HCT116 (cell line): ENCODE data around the gene HEXB. TPM values are rescaled to one million over a fixed set of nuclear protein-coding genes. Genes with fewer than 3 reads are reported as not detected.

ENCODE experiments used
- ATAC-seq: fragments of 200-7000 bp; cut with Tn5 transposase; 2 replicates; pipeline ENCODE4 v1.9.1; 2020; ENCODE audit warnings: mild to moderate bottlenecking, moderate library complexity
- BruUV-seq: library from RNA; stranded (reverse); fragments of 400-500 nt; replicated peaks from 2 replicates; lab custom pipeline; 2021; lab: Mats Ljungman, UMichigan
- CTCF ChIA-PET: fragments of 300-600 bp; sonication (Branson Sonifier 250); formaldehyde crosslinking; loops from one replicate; lab custom pipeline; 2021; ENCODE audit warnings: antibody characterized with exemption; lab: Charles Lee
- POLR2A ChIA-PET: fragments of 300-600, 350-600 bp; sonication (Branson Sonifier 250); formaldehyde crosslinking; loops from one replicate; lab custom pipeline; 2021; ENCODE audit warnings: antibody characterized with exemption; lab: Charles Lee
- RAD21 ChIA-PET, 2 experiments: fragments of 300-600 bp; sonication (Branson Sonifier 250); formaldehyde crosslinking; loops; one replicate each; lab custom pipeline; 2023; ENCODE audit warnings: low total read pairs in 2 of 2; ENCODE audit not compliant: uncharacterized antibody in 2 of 2, unreplicated experiment in 2 of 2, low non-redundant PET in 1 of 2; lab: Charles Lee
- DNase-seq: peaks from one replicate; pipeline ENCODE4 v3.0.0-alpha.2; 2010; ENCODE audit warnings: low read depth, low spot score
- H2AFZ ChIP-seq: fragments of 200-600 bp; shearing (Covaris generic), sonication (generic); 2 replicates; pipeline ENCODE4 v1.6.1; 2017; ENCODE audit warnings: low read depth, mixed run types, mixed read lengths, antibody characterized with exemption, low read length; ENCODE audit not compliant: poor library complexity, severe bottlenecking
- H3K27ac ChIP-seq: 2 replicates; pipeline ENCODE4 v1.5.1; 2012; ENCODE audit warnings: low read depth, low read length
- H3K27me3 ChIP-seq: fragments of 200-600 bp; sonication (generic); 2 replicates; pipeline ENCODE4 v1.6.1; 2016; ENCODE audit warnings: mixed run types, low read length, mixed read lengths; ENCODE audit not compliant: insufficient read depth
- H3K36me3 ChIP-seq, 2 experiments: fragments of 200-500 bp in 1 of 2; fragments of 200-600 bp in 1 of 2; sonication (Bioruptor generic) in 1 of 2; sonication (generic) in 1 of 2; 2 replicates each; pipeline versions ENCODE4 v1.5.1 to v1.6.1; 2014 to 2016; ENCODE audit warnings: low read length in 2 of 2, inconsistent platforms in 1 of 2, mixed read lengths in 1 of 2, mixed run types in 1 of 2; ENCODE audit not compliant: insufficient read depth in 2 of 2, control insufficient read depth in 1 of 2
- H3K4me1 ChIP-seq, 2 experiments: fragments of 200-600 bp in 1 of 2; sonication (generic) in 1 of 2; 2 replicates each; pipeline versions ENCODE4 v1.5.1 to v1.6.1; 2012 to 2017; ENCODE audit warnings: low read length in 2 of 2, inconsistent platforms in 1 of 2, mild to moderate bottlenecking in 1 of 2, mixed read lengths in 1 of 2, mixed run types in 1 of 2, moderate library complexity in 1 of 2; ENCODE audit not compliant: insufficient read depth in 2 of 2, control insufficient read depth in 1 of 2
- H3K4me2 ChIP-seq: fragments of 200-600 bp; sonication (generic); 2 replicates; pipeline ENCODE4 v1.6.1; 2017; ENCODE audit warnings: mixed run types, low read length, mixed read lengths
- H3K4me3 ChIP-seq, 2 experiments: fragments of 200-600 bp in 1 of 2; sonication (generic) in 1 of 2; replicated peaks in 1 of 2; 2 replicates each; pipeline ENCODE4 v1.5.1; 2011 to 2016; ENCODE audit warnings: low read length in 2 of 2, control low read depth in 1 of 2, low read depth in 1 of 2, mild to moderate bottlenecking in 1 of 2, mixed read lengths in 1 of 2, mixed run types in 1 of 2
- H3K79me2 ChIP-seq: fragments of 200-600 bp; sonication (generic); 2 replicates; pipeline ENCODE4 v1.6.1; 2017; ENCODE audit warnings: mild to moderate bottlenecking, mixed run types, low read length, moderate library complexity, mixed read lengths; ENCODE audit not compliant: insufficient read depth
- H3K9ac ChIP-seq: fragments of 200-600 bp; sonication (generic); 2 replicates; pipeline ENCODE4 v1.6.1; 2016; ENCODE audit warnings: low read length, mixed read lengths
- H3K9me2 ChIP-seq: fragments of 200-600 bp; sonication (generic), shearing (Covaris generic); 2 replicates; pipeline ENCODE4 v1.6.1; 2017; ENCODE audit warnings: mixed run types, mild to moderate bottlenecking, moderate library complexity; ENCODE audit not compliant: insufficient read depth
- H3K9me3 ChIP-seq, 2 experiments: fragments of 200-500 bp in 1 of 2; fragments of 200-600 bp in 1 of 2; sonication (Bioruptor generic) in 1 of 2; sonication (generic) in 1 of 2; 2 replicates each; pipeline ENCODE4 v1.6.1; 2014 to 2017; ENCODE audit warnings: low read length in 2 of 2, mixed read lengths in 2 of 2, inconsistent platforms in 1 of 2, low read depth in 1 of 2, mild to moderate bottlenecking in 1 of 2, mixed run types in 1 of 2, moderate library complexity in 1 of 2; ENCODE audit not compliant: control insufficient read depth in 1 of 2, insufficient read depth in 1 of 2
- H4K20me1 ChIP-seq: fragments of 200-600 bp; sonication (generic), shearing (Covaris generic); 2 replicates; pipeline ENCODE4 v1.6.1; 2017; ENCODE audit warnings: mixed run types, mild to moderate bottlenecking, moderate library complexity; ENCODE audit not compliant: insufficient read depth
- CBX3 ChIP-seq: IDR thresholded peaks from 2 replicates; pipeline ENCODE4 v1.6.1; 2012; ENCODE audit warnings: low read depth
- YY1 ChIP-seq: IDR thresholded peaks from 2 replicates; pipeline ENCODE4 v1.6.1; 2011; ENCODE audit warnings: low read length, low read depth, moderate library complexity, mild to moderate bottlenecking; ENCODE audit not compliant: insufficient replicate concordance; ENCODE audit errors: extremely low read depth
- intact Hi-C: fragments of 100-400 bp; cut with micrococcal nuclease; formaldehyde crosslinking; loops from 2 replicates; pipeline ENCODE4 v1.10.0; 2022
- total RNA-seq: library from RNA; stranded (reverse); gene quantifications from one replicate; pipeline ENCODE4 v1.2.1, GENCODE V29; 2021; ENCODE audit not compliant: unreplicated experiment

Gene HEXB
- total RNA-seq, 1 experiment from 2014 or later: 123 TPM

- peak overlapping the region; percentile 70 for H3K27ac ChIP-seq
- intact Hi-C loops: no loop called here
Measured at GRCh38 chr5:74767579-74767913, 82.5 kb downstream of the HEXB start.

More at GRCh38 chr5:74767579-74767913, 82.5 kb downstream of the HEXB start:
- H4K20me1 ChIP-seq: no peaks in the 10 kb centered on the region
- POLR2A ChIA-PET: interaction anchor here (1.2 kb wide), 1 partner anchor 32 kb away, joined by 3 read pairs; no protein-coding TSS in a partner anchor
- no peaks in the 10 kb centered on the region for H3K9me3 ChIP-seq
- H3K4me3 ChIP-seq: peak overlapping the region; percentile 86 to 99
- peak; percentile 52 for ATAC-seq
- peak overlapping the region; percentile 81 for H3K4me2 ChIP-seq
- RAD21 ChIA-PET: no interaction called here
- H3K9ac ChIP-seq: peak overlapping the region; percentile 82
- H3K36me3 ChIP-seq: peaks cover 11 to 22% of the 10 kb centered on the region in 2 experiments; a peak in 3 of 4 replicates
- H3K4me1 ChIP-seq: peaks cover 21 to 33% of the 10 kb centered on the region in 2 experiments; a peak in 3 of 4 replicates
- no peaks in the 10 kb centered on the region for H3K9me2 ChIP-seq
- no peak for TF ChIP-seq CBX3
- peak; percentile 20 for TF ChIP-seq YY1
- BruUV-seq: TSS peak; percentile 76
- peak; percentile 28 for DNase-seq
- peaks cover 71% of the 10 kb centered on the region for H3K79me2 ChIP-seq
- no peak overlapping the region for H2AFZ ChIP-seq
- CTCF ChIA-PET: no interaction called here
- no peaks in the 10 kb centered on the region for H3K27me3 ChIP-seq

Other genes starting within 250 kb of the HEXB start
- gene ENC1, start 44.5 kb upstream of the HEXB start, total RNA-seq: 30.0 TPM
- 25.0 TPM for gene GFM2, start 81.9 kb downstream of the HEXB start, total RNA-seq
- gene NSA2, start 82.0 kb downstream of the HEXB start, total RNA-seq: 108 TPM
- gene FAM169A, start 181.2 kb downstream of the HEXB start, total RNA-seq: 23.2 TPM